ENCODE data around the gene UBN1.
A peak's percentile ranks its signal among the peaks of the same experiment; 100 is the strongest.

DNA sequence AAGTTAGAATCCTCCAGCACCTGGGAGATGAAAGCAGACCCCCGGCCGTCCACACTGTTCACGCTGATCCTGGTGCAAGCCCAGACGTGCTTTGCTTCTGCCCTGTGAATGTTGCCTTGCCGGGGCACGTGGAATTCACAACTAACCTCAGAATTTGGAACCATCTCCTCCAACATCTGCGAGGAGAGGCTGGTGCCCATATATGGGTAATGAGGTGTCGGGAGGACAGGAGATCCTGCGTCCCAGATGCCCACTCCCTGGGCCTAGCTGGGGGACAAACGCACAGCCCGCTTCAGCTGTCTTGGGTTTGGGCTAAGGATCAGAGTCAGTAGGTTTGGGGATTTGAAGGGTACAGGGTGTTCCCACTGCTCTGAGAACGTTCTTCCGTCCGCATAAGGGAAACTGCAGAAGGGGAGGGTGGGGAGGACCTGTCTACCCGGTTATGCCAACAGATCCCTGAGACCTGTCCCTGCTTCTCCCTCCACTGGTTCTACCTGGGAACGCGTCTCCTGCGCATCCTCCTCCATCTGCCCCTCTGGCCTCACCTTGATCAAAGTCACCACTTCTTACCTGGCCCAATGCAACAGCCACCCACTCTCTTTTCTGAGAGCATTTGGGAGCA, 75.6 kb downstream of the UBN1 start:
- TF ChIP-seq, protein P1, sequence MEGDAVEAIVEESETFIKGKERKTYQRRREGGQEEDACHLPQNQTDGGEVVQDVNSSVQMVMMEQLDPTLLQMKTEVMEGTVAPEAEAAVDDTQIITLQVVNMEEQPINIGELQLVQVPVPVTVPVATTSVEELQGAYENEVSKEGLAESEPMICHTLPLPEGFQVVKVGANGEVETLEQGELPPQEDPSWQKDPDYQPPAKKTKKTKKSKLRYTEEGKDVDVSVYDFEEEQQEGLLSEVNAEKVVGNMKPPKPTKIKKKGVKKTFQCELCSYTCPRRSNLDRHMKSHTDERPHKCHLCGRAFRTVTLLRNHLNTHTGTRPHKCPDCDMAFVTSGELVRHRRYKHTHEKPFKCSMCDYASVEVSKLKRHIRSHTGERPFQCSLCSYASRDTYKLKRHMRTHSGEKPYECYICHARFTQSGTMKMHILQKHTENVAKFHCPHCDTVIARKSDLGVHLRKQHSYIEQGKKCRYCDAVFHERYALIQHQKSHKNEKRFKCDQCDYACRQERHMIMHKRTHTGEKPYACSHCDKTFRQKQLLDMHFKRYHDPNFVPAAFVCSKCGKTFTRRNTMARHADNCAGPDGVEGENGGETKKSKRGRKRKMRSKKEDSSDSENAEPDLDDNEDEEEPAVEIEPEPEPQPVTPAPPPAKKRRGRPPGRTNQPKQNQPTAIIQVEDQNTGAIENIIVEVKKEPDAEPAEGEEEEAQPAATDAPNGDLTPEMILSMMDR (optimal IDR thresholded peaks at IDR 0.05 in 1 of 3, IDR thresholded peaks at IDR 0.05 in 1 of 3, conservative IDR thresholded peaks at IDR 0.05 in 1 of 3; ENCODE audit: extremely low read depth in 1 of 3, insufficient read depth in 2 of 3, low read length in 3 of 3): peak; percentile 17 to 42 (median 38)
- no peak for TF ChIP-seq EZH2 (IDR thresholded peaks at IDR 0.05; ENCODE audit: low read length)
